Kidney epithelial cell (primary cell): ENCODE data around the gene SYNGR4. TPM values are rescaled to one million over a fixed set of nuclear protein-coding genes. Genes with fewer than 3 reads are reported as not detected.

ENCODE experiments used
- DNase-seq: peaks from one replicate; pipeline ENCODE4 v3.0.0-alpha.2; 2010; ENCODE audit warnings: low read depth
- H3K27me3 ChIP-seq: 2 replicates; pipeline ENCODE4 v1.6.0; 2011; ENCODE audit warnings: low read length; ENCODE audit not compliant: control insufficient read depth, insufficient read depth
- H3K36me3 ChIP-seq: 2 replicates; pipeline ENCODE4 v1.5.1; 2011; ENCODE audit warnings: low read length; ENCODE audit not compliant: control insufficient read depth, insufficient read depth
- H3K4me3 ChIP-seq: 2 replicates; pipeline ENCODE4 v1.5.1; 2011; ENCODE audit warnings: low read depth, mild to moderate bottlenecking, control low read depth, low read length
- CTCF ChIP-seq: IDR thresholded peaks from 2 replicates; pipeline ENCODE4 v1.5.1; 2011; ENCODE audit warnings: mild to moderate bottlenecking, moderate library complexity, low read length, control low read depth, inconsistent platforms; ENCODE audit not compliant: insufficient read depth, poor library complexity, severe bottlenecking
- total RNA-seq: library from RNA; depleted of rRNA; stranded (reverse); fragments of >200 nt; gene quantifications from 2 replicates; pipeline ENCODE4 v1.2.3, GENCODE V29; 2015

SYNGR4 gene
- total RNA-seq, 1 donor from 2014 or later: 0.25 TPM

DNA sequence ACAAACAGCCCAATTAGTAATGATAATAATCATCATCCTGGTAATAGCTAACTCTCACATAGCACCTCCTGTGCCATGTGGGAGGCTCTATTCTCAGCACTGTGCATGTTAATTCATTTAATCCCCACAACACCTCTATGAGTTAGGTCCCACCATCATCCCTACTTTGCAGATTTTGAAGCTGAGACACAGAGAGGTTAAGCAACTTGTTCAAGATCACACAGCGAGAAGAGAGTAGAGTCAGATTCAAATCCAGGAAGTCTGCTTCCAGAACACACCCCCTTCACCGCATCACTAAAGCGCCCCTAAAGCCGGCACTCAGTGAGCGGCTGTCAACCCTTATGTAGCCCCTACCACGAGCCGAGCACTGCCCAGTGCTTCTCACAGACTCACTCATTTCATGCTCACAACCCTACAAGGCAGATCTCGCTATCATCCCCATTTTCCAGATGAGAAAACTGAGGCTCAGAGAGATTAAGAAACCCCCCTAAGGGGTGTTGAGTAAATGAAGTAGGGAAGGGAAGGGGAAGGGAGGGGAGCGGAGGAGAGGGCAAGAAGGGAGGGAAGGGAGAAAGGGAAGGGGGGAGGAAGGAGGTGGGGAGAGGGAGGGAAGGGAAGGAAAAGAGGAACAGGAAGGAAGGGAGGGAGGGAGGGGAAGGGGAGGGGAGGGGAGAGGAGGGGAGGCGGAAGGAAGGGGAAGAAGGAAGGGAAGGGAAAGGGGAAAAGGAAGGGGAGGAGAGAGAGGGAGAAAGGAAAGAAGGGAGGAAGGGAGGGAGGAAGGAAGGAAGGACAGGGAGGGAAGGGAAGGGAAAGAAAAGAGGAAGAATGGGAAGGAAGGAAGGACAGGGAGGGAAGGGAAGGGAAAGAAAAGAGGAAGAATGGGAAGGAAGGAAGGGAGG, 22.4 kb upstream of the SYNGR4 start:
- Histone ChIP-seq H3K27me3 (no peaks in the 10 kb centered on the region), H3K4me3 (no peak overlapping the region), H3K36me3 (no peaks in the 10 kb centered on the region)
- no peak for TF ChIP-seq CTCF
- DNase-seq: no peak

DNA sequence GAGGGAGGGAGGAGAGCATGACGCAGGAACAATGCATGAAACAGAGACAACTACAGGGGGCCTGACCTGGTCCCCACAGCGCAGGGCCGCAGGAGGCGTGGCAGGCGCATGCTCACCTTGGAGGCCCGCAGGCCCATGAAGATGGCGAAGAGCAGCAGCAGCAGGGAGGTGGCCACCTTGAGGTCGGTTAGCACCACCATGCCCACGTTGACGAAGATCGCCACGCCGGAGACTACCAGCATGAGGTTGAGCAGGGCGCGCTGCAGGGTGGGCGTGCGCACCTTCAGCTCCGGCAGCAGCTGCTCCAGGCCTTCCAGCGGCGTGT, 21.8 kb upstream of the SYNGR4 start:
- no peaks in the 10 kb centered on the region for H3K36me3 ChIP-seq

GRCh38 chr19:48342841-48343540, 21.2 kb upstream of the SYNGR4 start:
- Histone ChIP-seq H3K4me3 (no peak overlapping the region), H3K36me3 (no peaks in the 10 kb centered on the region), H3K27me3 (no peaks in the 10 kb centered on the region)
- DNase-seq: no peak
- no peak for TF ChIP-seq CTCF

More for the DNA sequence above, 21.8 kb upstream of the SYNGR4 start:
- Histone ChIP-seq H3K27me3 (no peaks in the 10 kb centered on the region), H3K4me3 (no peak overlapping the region)
- TF ChIP-seq CTCF: no peak
- no peak for DNase-seq

DNA sequence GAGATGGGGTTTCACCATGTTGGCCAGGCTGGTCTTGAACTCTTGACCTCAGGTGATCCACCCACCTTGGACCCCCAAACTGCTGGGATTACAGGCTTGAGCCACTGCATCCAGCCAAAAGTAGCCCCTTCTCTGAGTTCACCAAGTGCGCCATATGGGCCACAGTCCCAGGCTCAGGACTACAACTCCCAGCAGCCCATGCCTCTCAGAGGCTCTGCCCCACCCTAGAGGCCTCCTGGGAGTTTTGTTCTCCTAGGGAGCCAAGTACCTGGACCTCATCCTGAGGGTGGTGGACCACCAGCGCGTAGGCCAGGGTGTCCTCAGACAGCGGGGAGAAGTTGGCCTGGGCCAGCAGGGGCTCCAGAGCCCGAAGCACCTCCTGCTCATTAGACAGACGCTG, 19.3 kb upstream of the SYNGR4 start:
- Histone ChIP-seq H3K4me3 (no peak overlapping the region), H3K36me3 (no peaks in the 10 kb centered on the region), H3K27me3 (no peaks in the 10 kb centered on the region)
- no peak for DNase-seq
- no peak for TF ChIP-seq CTCF

DNA sequence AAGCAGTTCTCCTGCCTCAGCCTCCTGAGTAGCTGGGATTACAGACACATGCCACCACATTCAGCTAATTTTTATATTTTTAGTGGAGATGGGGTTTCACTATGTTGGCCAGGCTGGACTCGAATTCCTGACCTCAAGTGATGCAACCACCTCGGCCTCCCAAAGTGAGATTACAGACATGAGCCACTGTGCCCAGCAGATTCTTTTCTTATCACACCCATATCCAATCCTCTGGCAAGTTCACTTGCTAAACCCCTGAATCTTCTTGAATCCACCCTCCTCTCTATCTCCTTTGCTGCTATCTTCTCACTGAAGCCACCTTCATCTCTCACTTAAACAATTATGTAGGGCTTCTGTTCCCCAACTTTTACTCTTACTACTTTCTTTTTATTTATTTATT, 18.0 kb upstream of the SYNGR4 start:
- TF ChIP-seq CTCF: no peak
- DNase-seq: no peak
- Histone ChIP-seq H3K4me3 (no peak overlapping the region), H3K36me3 (no peaks in the 10 kb centered on the region), H3K27me3 (no peaks in the 10 kb centered on the region)
